Neural cell (in vitro differentiated cells): ENCODE results near the gene RPL35A. TPM values are rescaled to one million over a fixed set of nuclear protein-coding genes. Genes with fewer than 3 reads are reported as not detected.
A peak's percentile ranks its signal among the peaks of the same experiment; 100 is the strongest.

Source experiments
- H2AFZ ChIP-seq: fragments of 200-600, 300-800 bp; sonication (generic), shearing (Covaris generic); 2 replicates; pipeline ENCODE4 v1.6.0; 2014; ENCODE audit warnings: low read depth, mild to moderate bottlenecking, antibody characterized with exemption, low read length, moderate library complexity
- H3F3A ChIP-seq: fragments of 200-600 bp; shearing (Covaris generic); 2 replicates; pipeline ENCODE4 v1.6.1; 2016; ENCODE audit warnings: mild to moderate bottlenecking, moderate library complexity, mixed read lengths, antibody characterized with exemption, low read length; ENCODE audit not compliant: insufficient read depth, poor library complexity, severe bottlenecking
- H3K27ac ChIP-seq: fragments of 200-600, 300-800 bp; sonication (generic), shearing (Covaris generic); 2 replicates; pipeline ENCODE4 v1.5.1; 2014; ENCODE audit warnings: mild to moderate bottlenecking, low read length, moderate library complexity
- H3K27me3 ChIP-seq: fragments of 300-800, 200-600 bp; sonication (generic), shearing (Covaris generic); 2 replicates; pipeline ENCODE4 v1.6.0; 2014; ENCODE audit warnings: mild to moderate bottlenecking, low read depth, low read length, moderate library complexity; ENCODE audit not compliant: insufficient read depth
- H3K36me3 ChIP-seq: fragments of 300-800, 200-600 bp; sonication (generic), shearing (Covaris generic); 2 replicates; pipeline ENCODE4 v1.5.1; 2014; ENCODE audit warnings: mild to moderate bottlenecking, antibody characterized with exemption, low read length, moderate library complexity; ENCODE audit not compliant: insufficient read depth
- H3K4me2 ChIP-seq: fragments of 300-800, 200-600 bp; sonication (generic), shearing (Covaris generic); 2 replicates; pipeline ENCODE4 v1.6.0; 2014; ENCODE audit warnings: mild to moderate bottlenecking, low read length
- H3K4me3 ChIP-seq: fragments of 300-800, 200-600 bp; sonication (generic), shearing (Covaris generic); 2 replicates; pipeline ENCODE4 v1.5.1; 2014; ENCODE audit warnings: mild to moderate bottlenecking, low read length, moderate library complexity
- H3K79me2 ChIP-seq: fragments of 200-600 bp; shearing (Covaris generic); replicated peaks from 2 replicates; pipeline ENCODE4 v1.6.0; 2014; ENCODE audit warnings: mild to moderate bottlenecking, low read length, moderate library complexity; ENCODE audit not compliant: insufficient read depth
- H3K9ac ChIP-seq: fragments of 300-800, 200-600 bp; sonication (generic), shearing (Covaris generic); 2 replicates; pipeline ENCODE4 v1.6.1; 2016; ENCODE audit warnings: mild to moderate bottlenecking, low read length, mixed read lengths
- H3K9me2 ChIP-seq: fragments of 200-600 bp; shearing (Covaris generic); 2 replicates; pipeline ENCODE4 v1.6.1; 2016; ENCODE audit warnings: mild to moderate bottlenecking, low read length, mixed read lengths; ENCODE audit not compliant: insufficient read depth
- H3K9me3 ChIP-seq: fragments of 200-600, 300-800 bp; sonication (generic), shearing (Covaris generic); 2 replicates; pipeline ENCODE4 v1.6.1; 2016; ENCODE audit warnings: mild to moderate bottlenecking, mixed run types, low read length, moderate library complexity, mixed read lengths
- H4K20me1 ChIP-seq: fragments of 200-600 bp; shearing (Covaris generic); 2 replicates; pipeline ENCODE4 v1.6.1; 2016; ENCODE audit warnings: mild to moderate bottlenecking, mixed run types; ENCODE audit not compliant: insufficient read depth
- CTCF ChIP-seq: fragments of 450-650 bp; IDR thresholded peaks from 2 replicates; pipeline ENCODE4 v1.5.1; 2014; ENCODE audit warnings: antibody characterized with exemption, mild to moderate bottlenecking, moderate library complexity; ENCODE audit not compliant: poor library complexity, severe bottlenecking
- EP300 ChIP-seq: fragments of 450-650 bp; conservative IDR thresholded peaks from 2 replicates; pipeline ENCODE4 v1.6.1; 2014; ENCODE audit warnings: antibody characterized with exemption, mild to moderate bottlenecking, moderate library complexity; ENCODE audit not compliant: poor library complexity, severe bottlenecking
- EZH2 ChIP-seq: fragments of 200-600, 300-800 bp; shearing (Covaris generic), sonication (generic); IDR thresholded peaks from 2 replicates; pipeline ENCODE4 v1.6.1; 2014; ENCODE audit warnings: antibody characterized with exemption, low read length, borderline replicate concordance, mild to moderate bottlenecking; ENCODE audit not compliant: insufficient read depth, poor library complexity, severe bottlenecking
- MXI1 ChIP-seq: fragments of 450-650 bp; conservative IDR thresholded peaks from 2 replicates; pipeline ENCODE4 v1.6.1; 2014; ENCODE audit warnings: antibody characterized with exemption, mild to moderate bottlenecking; ENCODE audit not compliant: poor library complexity, severe bottlenecking
- POLR2AphosphoS5 ChIP-seq: IDR thresholded peaks from 2 replicates; pipeline ENCODE4 v1.6.1; 2012
- RAD21 ChIP-seq: fragments of 450-650 bp; conservative IDR thresholded peaks from 2 replicates; pipeline ENCODE4 v1.6.1; 2014; ENCODE audit warnings: antibody characterized with exemption, mild to moderate bottlenecking, moderate library complexity
- REST ChIP-seq: IDR thresholded peaks from 2 replicates; pipeline ENCODE4 v1.6.1; 2012; ENCODE audit warnings: borderline replicate concordance
- SMC3 ChIP-seq: fragments of 450-650 bp; conservative IDR thresholded peaks from 2 replicates; pipeline ENCODE4 v1.6.1; 2014; ENCODE audit warnings: antibody characterized with exemption, mild to moderate bottlenecking, moderate library complexity; ENCODE audit not compliant: poor library complexity
- TAF1 ChIP-seq: IDR thresholded peaks from 2 replicates; pipeline ENCODE4 v1.6.1; 2012; ENCODE audit warnings: low read depth
- polyA plus RNA-seq: library from polyadenylated mRNA; depleted of rRNA; stranded (reverse); fragments of >200 nt; gene quantifications from 2 replicates; pipeline ENCODE4 v1.2.3, GENCODE V29; 2014

Gene RPL35A
- polyA plus RNA-seq, 1 donor from 2014 or later = 1,553 TPM

GRCh38 chr3:197942956-197943556, 6.9 kb upstream of the RPL35A start:
- Histone ChIP-seq H3K36me3 (no peaks in the 10 kb centered on the region), H3K9me3 (no peaks in the 10 kb centered on the region), H3K4me3 (no peak overlapping the region), H3K9me2 (no peaks in the 10 kb centered on the region), H3K79me2 (no peaks in the 10 kb centered on the region), H3K27me3 (no peaks in the 10 kb centered on the region), H3F3A (no peaks in the 10 kb centered on the region), H3K9ac (no peak overlapping the region), H4K20me1 (no peaks in the 10 kb centered on the region), H2AFZ (no peak overlapping the region), H3K4me2 (no peak overlapping the region), H3K27ac (no peak overlapping the region)
- TF ChIP-seq EZH2 = no peak
- TF ChIP-seq MXI1 = no peak
- peak; percentile 54 for TF ChIP-seq RAD21
- peak; percentile 69 for TF ChIP-seq CTCF
- no peak for TF ChIP-seq EP300
- TF ChIP-seq SMC3 = peak; percentile 71
- no peak for TF ChIP-seq POLR2AphosphoS5

DNA sequence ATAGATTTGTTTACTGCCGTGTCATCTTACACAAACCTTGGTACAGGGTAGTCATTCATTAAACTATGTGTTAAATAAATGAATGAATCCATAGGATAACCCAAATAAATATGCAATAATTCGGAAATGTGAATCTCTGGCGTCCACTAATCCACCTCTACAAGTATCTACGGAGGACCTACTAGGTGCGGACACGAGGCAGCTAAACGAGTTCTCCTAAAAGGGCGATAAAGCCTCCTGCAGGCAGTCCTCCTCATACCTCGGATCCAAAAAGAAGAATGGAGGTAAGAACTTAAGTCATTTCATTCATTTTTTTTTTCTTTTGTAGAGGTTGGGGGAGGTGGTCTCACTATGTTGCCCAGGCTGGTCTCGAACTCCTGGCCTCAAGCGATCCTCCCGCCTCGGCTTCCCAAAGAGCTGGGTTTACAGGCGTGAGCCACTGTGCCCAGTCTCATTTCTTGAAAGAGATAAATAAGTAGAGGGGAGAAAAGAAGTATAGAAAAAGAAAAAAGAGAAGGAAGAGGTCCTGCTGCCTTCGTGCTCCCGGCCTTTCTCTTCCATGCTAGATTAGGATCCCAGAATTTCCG, 706 bp upstream of the RPL35A start:
- TF ChIP-seq EZH2 (no peak), REST (no peak), RAD21 (no peak), MXI1 (no peak), TAF1 (no peak), POLR2AphosphoS5 (no peak), SMC3 (no peak), CTCF (no peak), EP300 (no peak)
- Histone ChIP-seq H3K4me2 (peak overlapping the region; percentile 50), H3K9me2 (no peaks in the 10 kb centered on the region), H3K27me3 (no peaks in the 10 kb centered on the region), H3K9ac (peak overlapping the region; percentile 84), H3K79me2 (peaks cover 34% of the 10 kb centered on the region), H3K36me3 (peaks cover 9% of the 10 kb centered on the region), H3F3A (no peaks in the 10 kb centered on the region), H2AFZ (peak overlapping the region; percentile 84), H3K4me3 (peak overlapping the region; percentile 75), H4K20me1 (no peaks in the 10 kb centered on the region), H3K27ac (peak overlapping the region; percentile 92), H3K9me3 (no peaks in the 10 kb centered on the region)
